H9 (cell line): ENCODE data around the gene MYCN. TPM values are rescaled to one million over a fixed set of nuclear protein-coding genes. Genes with fewer than 3 reads are reported as not detected.
A peak's percentile ranks its signal among the peaks of the same experiment; 100 is the strongest.

Source experiments
- DNase-seq: peaks from one replicate; pipeline ENCODE4 v3.0.0-alpha.2; 2017
- H2AFZ ChIP-seq: one replicate; pipeline ENCODE4 v1.6.1; 2013; ENCODE audit warnings: mild to moderate bottlenecking, low read length, control low read depth, moderate library complexity
- H2AK5ac ChIP-seq: 2 replicates; pipeline ENCODE4 v1.6.1; 2013; ENCODE audit warnings: low read length, control low read depth, mixed read lengths; ENCODE audit not compliant: insufficient read length
- H2BK120ac ChIP-seq: one replicate; pipeline ENCODE4 v1.6.1; 2013; ENCODE audit warnings: low read depth, mild to moderate bottlenecking, low read length, control low read depth, inconsistent platforms; ENCODE audit not compliant: poor library complexity, severe bottlenecking
- H2BK12ac ChIP-seq: 2 replicates; pipeline ENCODE4 v1.6.1; 2013; ENCODE audit warnings: low read length, control low read depth, mixed read lengths, low read depth; ENCODE audit not compliant: insufficient read length
- H2BK15ac ChIP-seq: 2 replicates; pipeline ENCODE4 v1.6.1; 2013; ENCODE audit warnings: low read depth, low read length, control low read depth
- H2BK20ac ChIP-seq: one replicate; pipeline ENCODE4 v1.6.1; 2013; ENCODE audit warnings: low read depth, mild to moderate bottlenecking, low read length, control low read depth, inconsistent platforms; ENCODE audit not compliant: poor library complexity, severe bottlenecking
- H2BK5ac ChIP-seq: 2 replicates; pipeline ENCODE4 v1.6.1; 2013; ENCODE audit warnings: low read length, control low read depth, mixed read lengths; ENCODE audit not compliant: insufficient read length
- H3K14ac ChIP-seq: 2 replicates; pipeline ENCODE4 v1.6.1; 2013; ENCODE audit warnings: low read length, control low read depth; ENCODE audit not compliant: insufficient read depth
- H3K18ac ChIP-seq: 2 replicates; pipeline ENCODE4 v1.6.1; 2013; ENCODE audit warnings: low read depth, mild to moderate bottlenecking, mixed read lengths, low read length, control low read depth; ENCODE audit not compliant: insufficient read length
- H3K23ac ChIP-seq: 2 replicates; pipeline ENCODE4 v1.6.1; 2013; ENCODE audit warnings: low read length, control low read depth, mixed read lengths, low read depth; ENCODE audit not compliant: insufficient read length
- H3K23me2 ChIP-seq: 2 replicates; pipeline ENCODE4 v1.6.1; 2013; ENCODE audit warnings: low read depth, mild to moderate bottlenecking, mixed read lengths, low read length, control low read depth; ENCODE audit not compliant: insufficient read length, poor library complexity, severe bottlenecking
- H3K27ac ChIP-seq: 2 replicates; pipeline ENCODE4 v1.5.1; 2013; ENCODE audit warnings: low read length, control low read depth, mixed read lengths, low read depth; ENCODE audit not compliant: insufficient read length
- H3K27me3 ChIP-seq: 2 replicates; pipeline ENCODE4 v1.6.1; 2013; ENCODE audit warnings: low read length, control low read depth, inconsistent platforms; ENCODE audit not compliant: insufficient read depth
- H3K4ac ChIP-seq: 2 replicates; pipeline ENCODE4 v1.6.1; 2013; ENCODE audit warnings: low read depth, mild to moderate bottlenecking, control low read depth, inconsistent platforms, low read length, moderate library complexity
- H3K4me1 ChIP-seq: 2 replicates; pipeline ENCODE4 v1.6.1; 2013; ENCODE audit warnings: low read length, control low read depth, inconsistent platforms; ENCODE audit not compliant: insufficient read depth
- H3K4me2 ChIP-seq: 2 replicates; pipeline ENCODE4 v1.6.1; 2013; ENCODE audit warnings: low read length, control low read depth, mixed read lengths; ENCODE audit not compliant: insufficient read length, insufficient read depth
- H3K56ac ChIP-seq: 2 replicates; pipeline ENCODE4 v1.6.1; 2013; ENCODE audit warnings: low read depth, mild to moderate bottlenecking, mixed read lengths, low read length, control low read depth; ENCODE audit not compliant: insufficient read length
- H3K79me1 ChIP-seq: 2 replicates; pipeline ENCODE4 v1.6.1; 2013; ENCODE audit warnings: low read depth, mild to moderate bottlenecking, moderate library complexity, low read length, control low read depth, inconsistent platforms; ENCODE audit not compliant: insufficient read depth, poor library complexity, severe bottlenecking
- H3K79me2 ChIP-seq: 2 replicates; pipeline ENCODE4 v1.6.1; 2013; ENCODE audit warnings: low read length, control low read depth, inconsistent platforms; ENCODE audit not compliant: insufficient read depth
- H3K9ac ChIP-seq: 2 replicates; pipeline ENCODE4 v1.6.1; 2013; ENCODE audit warnings: low read length, control low read depth, mixed read lengths; ENCODE audit not compliant: insufficient read length; ENCODE audit errors: extremely low read depth
- H3K9me3 ChIP-seq: one replicate; pipeline ENCODE4 v1.6.1; 2013; ENCODE audit warnings: low read depth, low read length, inconsistent platforms; ENCODE audit not compliant: control insufficient read depth
- H3T11ph ChIP-seq: one replicate; pipeline ENCODE4 v1.6.1; 2013; ENCODE audit warnings: mild to moderate bottlenecking, low read length, control low read depth, inconsistent platforms
- H4K20me1 ChIP-seq: one replicate; pipeline ENCODE4 v1.6.1; 2013; ENCODE audit not compliant: control insufficient read depth, insufficient read length, insufficient read depth
- H4K5ac ChIP-seq: 2 replicates; pipeline ENCODE4 v1.6.1; 2013; ENCODE audit warnings: low read depth, mild to moderate bottlenecking, mixed read lengths, low read length, control low read depth; ENCODE audit not compliant: insufficient read length
- H4K8ac ChIP-seq: replicated peaks from 2 replicates; pipeline ENCODE4 v1.6.1; 2013; ENCODE audit warnings: low read length, control low read depth, mixed read lengths, low read depth; ENCODE audit not compliant: insufficient read length
- H4K91ac ChIP-seq: 2 replicates; pipeline ENCODE4 v1.6.1; 2013; ENCODE audit warnings: low read depth, mild to moderate bottlenecking, moderate library complexity, mixed read lengths, low read length, control low read depth; ENCODE audit not compliant: insufficient read length
- H3K27ac Mint-ChIP-seq, 3 experiments: 2 replicates in 2 of 3; 3 replicates in 1 of 3; pipeline ENCODE4 v1.8.0; 2020 to 2021; ENCODE audit warnings: mixed read lengths in 3 of 3, mild to moderate bottlenecking in 1 of 3, moderate library complexity in 1 of 3
- H3K27me3 Mint-ChIP-seq: 2 replicates; pipeline ENCODE4 v1.8.0; 2021; ENCODE audit warnings: low read depth, mild to moderate bottlenecking, moderate library complexity, mixed read lengths
- H3K36me3 Mint-ChIP-seq, 3 experiments: 2 replicates in 2 of 3; 3 replicates in 1 of 3; pipeline ENCODE4 v1.8.0; 2020 to 2021; ENCODE audit warnings: low read depth in 3 of 3, mixed read lengths in 3 of 3; ENCODE audit not compliant: insufficient read depth in 1 of 3
- H3K4me1 Mint-ChIP-seq, 2 experiments: 2 replicates each; pipeline ENCODE4 v1.8.0; 2020; ENCODE audit warnings: mixed read lengths in 2 of 2
- H3K4me3 Mint-ChIP-seq, 2 experiments: 2 replicates in 1 of 2; 3 replicates in 1 of 2; pipeline ENCODE4 v1.8.0; 2020 to 2021; ENCODE audit warnings: mild to moderate bottlenecking in 2 of 2, mixed read lengths in 2 of 2, moderate library complexity in 1 of 2
- H3K9me3 Mint-ChIP-seq, 2 experiments: 2 replicates in 1 of 2; 3 replicates in 1 of 2; pipeline ENCODE4 v1.8.0; 2020; ENCODE audit warnings: mild to moderate bottlenecking in 2 of 2, mixed read lengths in 2 of 2, moderate library complexity in 1 of 2
- WGBS: extraction: QIAGEN DNeasy Blood & Tissue Kit; methylation state at CpG from one replicate; pipeline ENCODE4 v1.1.7; 2013; ENCODE audit warnings: missing lambda C conversion rate, low lambda C conversion rate, mixed read lengths; ENCODE audit not compliant: insufficient read length; ENCODE audit errors: extremely low coverage; 5-methylcytosine and 5-hydroxymethylcytosine counted together
- total RNA-seq: library from RNA; stranded (reverse); gene quantifications from 2 replicates; pipeline ENCODE4 v1.2.1, GENCODE V29; 2021
- TF ChIP-seq, protein P1 (sequence below): fragments of 200-600 bp; sonication (generic); conservative IDR thresholded peaks from 3 replicates; pipeline ENCODE4 v1.8.0; 2021; ENCODE audit warnings: antibody characterized with exemption, mild to moderate bottlenecking

Gene MYCN
- total RNA-seq, 1 experiment from 2014 or later = 100.0 TPM

DNA sequence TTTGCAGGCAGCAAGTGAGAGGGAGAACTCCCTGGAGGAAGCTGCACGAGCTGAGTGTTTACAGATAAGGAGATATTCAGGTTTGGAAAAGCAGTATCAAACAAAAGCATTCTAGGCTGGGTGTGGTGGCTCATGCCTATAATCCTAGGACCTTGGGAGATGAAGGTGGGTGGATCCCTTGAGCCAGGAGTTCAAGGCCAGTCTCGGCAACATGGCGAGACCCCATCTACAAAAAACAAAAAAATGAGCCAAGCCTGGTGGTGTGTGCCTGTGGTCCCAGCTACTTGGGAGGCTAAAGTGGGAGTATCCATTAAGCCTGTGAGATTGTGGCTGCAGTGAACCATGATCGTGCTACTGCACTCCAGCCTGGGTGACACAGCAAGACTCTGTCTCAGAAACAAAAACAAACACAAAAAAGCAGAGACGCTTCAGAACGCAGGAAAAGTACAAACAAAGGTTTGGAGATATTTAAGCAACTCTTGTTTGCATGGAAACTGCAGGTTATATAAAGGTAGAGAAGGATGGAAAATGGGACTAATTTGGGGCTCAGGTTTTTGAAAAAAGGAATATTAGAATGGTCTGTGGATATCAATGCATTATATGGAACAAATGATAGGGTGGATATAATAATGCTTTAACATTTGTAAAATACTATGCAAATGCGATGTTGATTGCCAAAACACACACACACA lies 31.6 kb downstream of the MYCN start:
- no CpG with 5 or more reads among the region's 7 CpGs for WGBS
- H3T11ph ChIP-seq = no peak overlapping the region
- no peak for DNase-seq
- no peak overlapping the region for H2BK12ac ChIP-seq
- H3K4me2 ChIP-seq = no peak overlapping the region
- no peaks in the 10 kb centered on the region for H3K27me3 ChIP-seq
- no peaks in the 10 kb centered on the region for H3K79me2 ChIP-seq
- peak overlapping the region in 1 of 3 experiments; percentile 13; a peak in 2 of 7 replicates for H3K27ac Mint-ChIP-seq
- H2AFZ ChIP-seq = no peak overlapping the region
- H2BK15ac ChIP-seq = no peak overlapping the region
- H4K91ac ChIP-seq = no peak overlapping the region
- H3K4ac ChIP-seq = no peak overlapping the region
- H4K20me1 ChIP-seq = no peaks in the 10 kb centered on the region
- H4K8ac ChIP-seq = no peak overlapping the region
- peaks cover 5% of the 10 kb centered on the region; the same call in 1 of the 2 replicates for H3K4me1 ChIP-seq
- H3K4me3 Mint-ChIP-seq = no peak overlapping the region
- no peak overlapping the region for H3K9ac ChIP-seq
- H3K14ac ChIP-seq = 0 out of 2 replicates have a peak overlapping the region, but pooled peaks have one; percentile 4
- no peak overlapping the region for H2BK120ac ChIP-seq
- no peak overlapping the region for H3K56ac ChIP-seq
- no peaks in the 10 kb centered on the region for H3K9me3 Mint-ChIP-seq
- H3K27me3 Mint-ChIP-seq = peaks cover under 1% of the 10 kb centered on the region; the same call in 1 of the 2 replicates
- no peak overlapping the region for H2BK5ac ChIP-seq
- no peaks in the 10 kb centered on the region for H3K9me3 ChIP-seq
- H3K27ac ChIP-seq = no peak overlapping the region
- peaks cover 3% of the 10 kb centered on the region for H3K23me2 ChIP-seq
- TF ChIP-seq, protein P1, sequence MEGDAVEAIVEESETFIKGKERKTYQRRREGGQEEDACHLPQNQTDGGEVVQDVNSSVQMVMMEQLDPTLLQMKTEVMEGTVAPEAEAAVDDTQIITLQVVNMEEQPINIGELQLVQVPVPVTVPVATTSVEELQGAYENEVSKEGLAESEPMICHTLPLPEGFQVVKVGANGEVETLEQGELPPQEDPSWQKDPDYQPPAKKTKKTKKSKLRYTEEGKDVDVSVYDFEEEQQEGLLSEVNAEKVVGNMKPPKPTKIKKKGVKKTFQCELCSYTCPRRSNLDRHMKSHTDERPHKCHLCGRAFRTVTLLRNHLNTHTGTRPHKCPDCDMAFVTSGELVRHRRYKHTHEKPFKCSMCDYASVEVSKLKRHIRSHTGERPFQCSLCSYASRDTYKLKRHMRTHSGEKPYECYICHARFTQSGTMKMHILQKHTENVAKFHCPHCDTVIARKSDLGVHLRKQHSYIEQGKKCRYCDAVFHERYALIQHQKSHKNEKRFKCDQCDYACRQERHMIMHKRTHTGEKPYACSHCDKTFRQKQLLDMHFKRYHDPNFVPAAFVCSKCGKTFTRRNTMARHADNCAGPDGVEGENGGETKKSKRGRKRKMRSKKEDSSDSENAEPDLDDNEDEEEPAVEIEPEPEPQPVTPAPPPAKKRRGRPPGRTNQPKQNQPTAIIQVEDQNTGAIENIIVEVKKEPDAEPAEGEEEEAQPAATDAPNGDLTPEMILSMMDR = no peak
- H3K36me3 Mint-ChIP-seq = no peaks in the 10 kb centered on the region; a peak in 1 of 7 replicates
- no peak overlapping the region for H3K23ac ChIP-seq
- H3K79me1 ChIP-seq = no peaks in the 10 kb centered on the region
- no peak overlapping the region for H2AK5ac ChIP-seq
- H2BK20ac ChIP-seq = no peak overlapping the region
- no peak overlapping the region for H3K18ac ChIP-seq
- peaks cover 56 to 65% of the 10 kb centered on the region in 2 experiments for H3K4me1 Mint-ChIP-seq
- no peak overlapping the region for H4K5ac ChIP-seq
